Activated CD4-positive, alpha-beta T cell treated with anti-CD3 and anti-CD28 coated beads, Interleukin-2, amount 10 ng/mL, durations not matched to agents 24 days and 14 days (primary cell): ENCODE results near the gene RAB11FIP3. TPM values are rescaled to one million over a fixed set of nuclear protein-coding genes. Genes with fewer than 3 reads are reported as not detected.
"Not testable (repeated sequence)": the region's sequence is repeated elsewhere in the genome, so short reads cannot be mapped to it uniquely, and the experiment has no call there.

Source experiments
- DNase-seq: peaks from one replicate; pipeline ENCODE4 v3.0.0; 2022
- H3K27ac Mint-ChIP-seq: one replicate; pipeline ENCODE4 v1.8.0; 2022; ENCODE audit warnings: mild to moderate bottlenecking, mixed read lengths
- H3K27me3 Mint-ChIP-seq: one replicate; pipeline ENCODE4 v1.8.0; 2022; ENCODE audit warnings: mixed read lengths
- H3K36me3 Mint-ChIP-seq: one replicate; pipeline ENCODE4 v1.8.0; 2022; ENCODE audit warnings: low read depth, mild to moderate bottlenecking, mixed read lengths
- H3K4me1 Mint-ChIP-seq: one replicate; pipeline ENCODE4 v1.8.0; 2021; ENCODE audit warnings: mixed read lengths
- H3K4me3 Mint-ChIP-seq: one replicate; pipeline ENCODE4 v1.8.0; 2022; ENCODE audit warnings: mild to moderate bottlenecking, moderate library complexity, mixed read lengths
- H3K9me3 Mint-ChIP-seq: one replicate; pipeline ENCODE4 v1.8.0; 2021; ENCODE audit warnings: mixed read lengths
- intact Hi-C: fragments of 100-400 bp; cut with micrococcal nuclease; formaldehyde crosslinking; loops from one replicate; pipeline ENCODE4 v1.15.1; 2023
- total RNA-seq: library from RNA; stranded (reverse); gene quantifications from 2 replicates; pipeline ENCODE4 v1.2.3, GENCODE V29; 2022

Gene RAB11FIP3
- 40.2 and 40.5 TPM in 2 replicates for total RNA-seq

DNA sequence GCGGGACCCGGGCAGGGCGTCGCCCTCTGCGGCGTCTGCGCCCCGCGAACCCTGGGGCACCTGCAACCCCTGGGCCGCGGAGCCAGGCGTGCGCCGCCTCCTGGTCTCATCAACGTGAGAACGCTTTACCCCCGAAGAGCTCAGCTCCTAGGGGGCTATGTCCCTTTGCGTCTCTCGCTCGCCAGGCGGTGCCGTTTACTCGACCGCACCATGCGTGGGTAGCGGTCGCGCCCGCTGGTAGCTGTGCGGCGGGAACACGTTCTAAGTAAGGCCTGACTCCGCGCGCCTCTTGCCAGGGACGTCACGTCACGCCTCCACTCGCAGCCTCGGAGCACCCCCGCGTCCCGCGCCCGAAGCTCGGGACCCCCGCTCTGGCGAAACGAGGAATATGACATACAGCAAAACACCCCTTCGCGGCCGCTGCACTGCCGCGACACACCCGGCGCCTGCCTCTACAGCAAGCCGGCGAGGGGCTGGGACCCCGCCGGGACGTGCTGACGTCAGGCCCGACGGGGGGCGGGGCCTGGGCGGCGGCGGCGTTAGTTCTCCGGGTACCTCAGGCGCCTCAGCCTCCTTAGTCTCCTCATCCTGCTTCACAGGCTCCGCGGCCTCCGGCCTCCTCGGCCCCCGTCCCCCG is at the start of gene RAB11FIP3:
Gene RAB11FIP3 (plus strand): TSS at position 568 of the 637 bp plus-strand sequence. CDS start 358 bp downstream, outside the sequence.
- Mint-ChIP-seq H3K27me3 (peaks cover 16% of the 10 kb centered on the region), H3K36me3 (peaks cover 8% of the 10 kb centered on the region), H3K27ac (peak within 1 kb of the TSS; percentile 88), H3K9me3 (no peaks in the 10 kb centered on the region), H3K4me3 (peak within 1 kb of the TSS; percentile 86), H3K4me1 (peaks cover 25% of the 10 kb centered on the region)
- peak; percentile 97 for DNase-seq
- intact Hi-C loops = loop anchor here (1.0 to 2.0 kb wide), 2 partner anchors 100 to 164 kb away; no protein-coding TSS in a partner anchor

DNA sequence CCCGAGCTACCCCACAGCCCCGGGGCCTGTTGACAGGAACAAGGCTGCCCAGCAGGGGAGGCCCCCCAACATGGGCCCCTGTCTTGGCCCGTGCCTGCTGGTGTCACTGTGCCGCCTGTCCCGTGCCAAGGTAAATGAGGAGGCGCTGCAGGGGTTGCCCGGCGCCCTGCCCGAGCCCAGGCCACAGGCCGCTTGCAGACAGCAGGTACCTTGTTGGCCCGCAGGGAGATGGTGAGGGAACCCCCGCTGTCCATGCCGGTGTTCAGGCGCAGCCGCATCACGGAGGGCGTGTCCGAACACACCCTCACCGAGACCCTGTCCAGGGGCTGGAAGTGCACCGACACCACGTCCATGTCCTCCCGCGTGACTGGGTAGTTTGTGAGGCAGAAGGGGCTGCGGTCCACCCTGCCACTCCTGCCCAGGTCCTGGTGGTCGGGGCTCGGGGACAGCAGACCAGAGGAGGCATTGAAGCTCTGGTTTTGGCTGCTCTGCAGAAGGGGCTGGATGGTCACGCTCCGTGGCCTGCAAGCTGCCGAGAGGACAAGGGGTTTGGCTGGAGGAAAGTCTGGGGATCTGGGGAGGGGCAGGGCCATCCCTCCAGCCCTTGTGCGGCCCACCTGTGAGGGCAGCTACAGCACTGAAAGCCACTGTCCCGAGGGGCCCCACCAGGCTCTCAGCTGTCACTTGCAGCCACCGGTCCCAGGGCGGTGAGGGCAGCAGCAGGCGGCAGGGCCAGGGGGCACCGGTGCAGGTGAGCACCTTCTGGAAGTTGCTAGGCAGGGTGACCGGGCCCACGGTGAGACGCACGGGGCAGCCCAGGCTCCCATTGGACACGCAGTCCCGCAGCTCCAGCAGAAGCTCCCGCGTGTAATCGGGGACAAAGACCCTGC is 49.3 kb upstream of the RAB11FIP3 start:
- no peak overlapping the region for H3K27ac Mint-ChIP-seq
- no peak overlapping the region for H3K4me3 Mint-ChIP-seq
- intact Hi-C loops = no loop called here
- DNase-seq = no peak
- no peaks in the 10 kb centered on the region for H3K27me3 Mint-ChIP-seq
- no peaks in the 10 kb centered on the region for H3K9me3 Mint-ChIP-seq
- H3K4me1 Mint-ChIP-seq = peaks cover 2% of the 10 kb centered on the region
- no peaks in the 10 kb centered on the region for H3K36me3 Mint-ChIP-seq

DNA sequence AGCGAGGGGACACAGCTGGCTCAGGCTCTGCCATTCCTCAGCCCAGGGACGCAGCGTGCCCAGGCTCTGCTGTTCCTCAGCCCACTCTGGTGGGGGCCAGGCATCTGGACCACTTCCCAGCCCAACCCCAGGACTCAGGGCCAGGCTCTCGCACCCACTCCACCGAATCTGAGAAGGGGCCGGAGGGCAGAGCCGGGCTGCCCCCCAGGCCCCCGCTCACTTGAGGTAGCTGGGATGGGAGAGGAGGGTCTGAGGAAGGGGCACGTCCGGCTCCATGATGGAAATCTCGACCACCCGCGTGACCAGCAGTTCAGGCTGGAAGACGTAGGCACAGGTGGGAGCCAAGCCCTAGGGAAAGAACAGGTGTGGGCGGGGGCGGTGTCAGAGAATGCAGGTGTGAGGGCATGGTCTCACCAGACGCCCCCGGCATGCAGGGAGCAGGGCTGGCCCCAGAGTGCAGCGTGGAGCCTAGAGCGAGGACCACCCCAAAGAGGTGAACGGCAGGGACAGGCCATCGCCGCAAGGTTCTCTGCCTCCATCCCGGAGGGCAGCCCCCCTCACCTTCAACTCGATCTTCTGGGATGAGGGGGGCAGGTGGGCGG is 48.5 kb upstream of the RAB11FIP3 start:
- Mint-ChIP-seq H3K4me3 (no peak overlapping the region), H3K27ac (no peak overlapping the region), H3K4me1 (peaks cover 2% of the 10 kb centered on the region), H3K27me3 (no peaks in the 10 kb centered on the region), H3K9me3 (no peaks in the 10 kb centered on the region), H3K36me3 (no peaks in the 10 kb centered on the region)
- intact Hi-C loops = no loop called here
- no peak for DNase-seq

DNA sequence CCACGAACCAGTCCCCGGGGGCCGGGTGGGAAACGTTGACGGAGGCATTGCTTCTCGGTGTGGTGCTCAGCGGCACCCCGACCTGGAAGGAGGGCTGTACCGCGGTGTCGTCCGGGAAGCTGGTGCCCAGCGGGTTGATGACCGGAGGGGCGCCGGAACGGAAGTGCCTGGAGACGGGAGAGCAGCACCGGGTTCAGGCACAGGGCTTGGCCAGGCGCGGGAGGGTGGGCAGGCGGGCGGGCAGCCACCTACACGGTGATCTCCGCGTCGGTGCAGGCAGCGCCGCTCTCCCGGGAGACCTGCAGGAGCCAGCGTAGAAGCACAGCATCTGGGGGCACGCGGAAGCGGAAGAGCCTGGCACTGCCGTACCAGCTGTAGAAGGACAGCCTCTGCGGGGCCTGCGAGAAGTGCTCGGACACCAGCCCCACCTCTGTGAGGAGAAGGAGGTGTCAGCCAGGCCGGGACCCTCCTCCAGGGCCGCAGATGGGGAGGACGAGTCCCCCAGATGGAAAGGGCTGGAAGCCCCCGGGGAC is 48.0 kb upstream of the RAB11FIP3 start:
- Mint-ChIP-seq H3K4me1 (peaks cover 4% of the 10 kb centered on the region), H3K4me3 (no peak overlapping the region), H3K27ac (no peak overlapping the region), H3K36me3 (no peaks in the 10 kb centered on the region), H3K9me3 (no peaks in the 10 kb centered on the region), H3K27me3 (no peaks in the 10 kb centered on the region)
- intact Hi-C loops = no loop called here
- no peak for DNase-seq

GRCh38 chr16:378113-378820 is 47.2 kb upstream of the RAB11FIP3 start:
- intact Hi-C loops, H3K27ac Mint-ChIP-seq, H3K36me3 Mint-ChIP-seq, H3K27me3 Mint-ChIP-seq, DNase-seq, H3K4me1 Mint-ChIP-seq, H3K4me3 Mint-ChIP-seq, H3K9me3 Mint-ChIP-seq: not testable (repeated sequence)

DNA sequence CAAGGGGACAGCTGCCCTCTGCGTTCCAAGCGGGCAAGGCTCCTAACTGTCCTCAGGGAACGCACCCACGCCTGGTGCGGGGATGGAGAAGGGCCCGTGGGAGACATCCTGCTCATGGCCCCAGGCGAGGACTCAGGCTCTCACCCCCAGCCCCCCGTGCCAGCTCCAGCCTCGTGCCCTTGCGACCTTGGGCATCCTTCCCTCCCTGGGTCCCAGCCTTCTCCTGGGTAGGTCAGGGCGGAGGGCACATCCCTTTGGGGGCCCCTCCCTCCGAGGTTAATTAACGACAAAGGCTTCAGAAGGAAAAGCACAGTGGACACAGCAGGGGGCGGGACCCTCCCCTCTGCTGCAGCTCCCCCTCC is 46.6 kb upstream of the RAB11FIP3 start:
- Mint-ChIP-seq H3K27me3 (peaks cover 4% of the 10 kb centered on the region), H3K9me3 (no peaks in the 10 kb centered on the region), H3K36me3 (no peaks in the 10 kb centered on the region), H3K4me3 (no peak overlapping the region), H3K4me1 (peaks cover 12% of the 10 kb centered on the region), H3K27ac (no peak overlapping the region)
- intact Hi-C loops = no loop called here
- DNase-seq = no peak

GRCh38 chr16:379183-379960 is 46.1 kb upstream of the RAB11FIP3 start:
- H3K9me3 Mint-ChIP-seq = no peaks in the 10 kb centered on the region
- no peak overlapping the region for H3K4me3 Mint-ChIP-seq
- peaks cover 12% of the 10 kb centered on the region for H3K4me1 Mint-ChIP-seq
- H3K27ac Mint-ChIP-seq = no peak overlapping the region
- peaks cover 4% of the 10 kb centered on the region for H3K27me3 Mint-ChIP-seq
- H3K36me3 Mint-ChIP-seq = no peaks in the 10 kb centered on the region
- intact Hi-C loops = no loop called here
- no peak for DNase-seq

DNA sequence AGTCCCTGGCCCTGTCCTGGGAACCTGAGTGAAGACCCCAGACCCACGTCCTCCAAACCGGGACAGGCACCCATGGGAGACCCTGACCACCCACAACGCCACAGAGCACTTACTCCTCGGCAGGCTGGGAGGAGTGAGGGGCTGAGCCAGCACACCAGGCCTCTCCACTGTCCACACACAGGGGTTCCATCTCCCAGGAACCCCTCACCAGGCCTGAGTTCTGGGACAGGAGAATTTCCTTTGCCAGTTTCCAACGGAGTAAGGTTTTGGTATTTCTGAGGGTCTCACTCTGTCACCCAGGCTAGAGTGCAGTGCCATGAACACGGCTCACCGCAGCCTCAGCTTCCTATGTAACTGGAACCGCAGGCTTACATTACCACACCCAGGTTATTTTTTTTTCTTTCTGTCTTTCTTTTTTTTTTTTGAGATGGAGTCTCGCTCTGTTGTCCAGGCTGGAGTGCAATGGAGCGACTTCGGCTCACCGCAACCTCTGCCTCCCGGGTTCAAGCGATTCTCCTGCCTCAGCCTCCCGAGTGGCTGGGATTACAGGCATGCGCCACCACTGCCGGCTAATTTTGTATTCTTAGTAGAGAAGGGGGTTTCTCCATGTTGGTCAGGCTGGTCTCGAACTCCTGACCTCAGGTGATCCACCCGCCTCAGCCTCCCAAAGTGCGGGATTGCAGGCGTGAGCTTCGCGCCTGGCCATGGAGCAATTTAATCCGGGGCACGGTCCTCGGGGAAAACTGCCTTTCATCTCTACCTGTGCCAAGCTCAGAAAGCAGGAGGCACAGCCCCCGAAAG is 45.3 kb upstream of the RAB11FIP3 start:
- Mint-ChIP-seq H3K27me3 (peaks cover 4% of the 10 kb centered on the region), H3K9me3 (no peaks in the 10 kb centered on the region), H3K4me3 (peak overlapping the region; percentile 75), H3K4me1 (peaks cover 12% of the 10 kb centered on the region), H3K36me3 (no peaks in the 10 kb centered on the region), H3K27ac (peak overlapping the region; percentile 51)
- DNase-seq = no peak
- intact Hi-C loops = no loop called here

DNA sequence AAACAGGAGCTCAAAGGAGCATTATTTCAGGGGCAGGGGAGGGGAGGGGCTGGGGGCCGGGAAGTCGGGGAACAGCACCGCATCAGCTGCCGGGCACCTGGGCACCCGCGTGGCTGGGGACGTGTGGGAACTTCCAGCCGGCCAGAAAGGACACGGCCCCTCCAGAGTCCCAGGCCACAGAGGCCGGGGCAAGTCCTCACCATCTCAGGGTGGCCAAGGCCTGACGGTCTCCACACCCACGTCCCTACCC is 44.8 kb upstream of the RAB11FIP3 start:
- H3K9me3 Mint-ChIP-seq = no peaks in the 10 kb centered on the region
- H3K27ac Mint-ChIP-seq = no peak overlapping the region
- H3K4me3 Mint-ChIP-seq = peak overlapping the region; percentile 75
- no peak for DNase-seq
- peaks cover 4% of the 10 kb centered on the region for H3K27me3 Mint-ChIP-seq
- peaks cover 12% of the 10 kb centered on the region for H3K4me1 Mint-ChIP-seq
- no peaks in the 10 kb centered on the region for H3K36me3 Mint-ChIP-seq
- intact Hi-C loops = no loop called here

- Mint-ChIP-seq H3K9me3 (no peaks in the 10 kb centered on the region), H3K27me3 (peaks cover 4% of the 10 kb centered on the region), H3K36me3 (no peaks in the 10 kb centered on the region), H3K4me3 (peak overlapping the region; percentile 75), H3K27ac (no peak overlapping the region), H3K4me1 (peaks cover 12% of the 10 kb centered on the region)
- intact Hi-C loops = no loop called here
- DNase-seq = peak; percentile 74
Observed at GRCh38 chr16:381012-381788, 44.2 kb upstream of the RAB11FIP3 start.

- H3K27me3 Mint-ChIP-seq = peaks cover 4% of the 10 kb centered on the region
- H3K4me3 Mint-ChIP-seq = peak within 1 kb of the TSS; percentile 84
- intact Hi-C loops = loop anchor here (2.0 kb wide), 1 partner anchor 19 kb away; the partner anchor contains the start of gene DECR2
- peak within 1 kb of the TSS; percentile 62 for H3K27ac Mint-ChIP-seq
- no peaks in the 10 kb centered on the region for H3K9me3 Mint-ChIP-seq
- peak; percentile 92 for DNase-seq
- peaks cover 12% of the 10 kb centered on the region for H3K4me1 Mint-ChIP-seq
- H3K36me3 Mint-ChIP-seq = no peaks in the 10 kb centered on the region
Observed at GRCh38 chr16:381789-382717, 43.4 kb upstream of the RAB11FIP3 start, which contains the start of gene PGAP6. Gene PGAP6, minus strand, starts transcription at chr16:381978. Its CDS starts 157 bp downstream, at chr16:381821.
